VCaP (cell line): Measurements from ENCODE around the gene PLS3.
"Not testable (repeated sequence)": the region's sequence is repeated elsewhere in the genome, so short reads cannot be mapped to it uniquely, and the experiment has no call there.

ENCODE experiments used
- H3K27ac ChIP-seq: fragments of 450-650 bp; 2 replicates; pipeline ENCODE4 v1.5.1; 2017
- TF ChIP-seq, protein P1 (sequence below): fragments of 450-650 bp; conservative IDR thresholded peaks from 2 replicates; pipeline ENCODE4 v1.5.1; 2017; ENCODE audit warnings: mild to moderate bottlenecking, moderate library complexity

The PLS3 gene

DNA sequence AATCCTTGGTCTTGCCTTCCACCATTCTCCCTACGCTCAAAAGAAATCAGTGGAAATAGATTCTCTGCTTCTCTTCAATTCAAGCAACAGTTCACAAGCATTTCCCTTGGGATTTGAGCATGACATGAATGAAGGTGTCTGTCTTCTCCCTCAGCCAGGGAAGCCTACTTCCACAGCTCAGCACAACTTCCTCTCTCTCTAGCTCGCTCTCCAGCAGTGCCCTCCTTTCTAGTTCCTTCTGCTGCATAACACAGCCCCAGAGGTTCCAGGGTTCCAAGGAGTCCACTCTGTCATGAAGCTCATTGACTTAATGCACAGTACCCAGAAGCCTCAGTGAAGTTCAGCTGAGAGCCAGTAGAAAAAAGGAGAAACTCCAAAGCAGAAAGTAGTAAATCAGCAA is 81.3 kb downstream of the PLS3 start:
- no peak overlapping the region for H3K27ac ChIP-seq
- TF ChIP-seq, protein P1, sequence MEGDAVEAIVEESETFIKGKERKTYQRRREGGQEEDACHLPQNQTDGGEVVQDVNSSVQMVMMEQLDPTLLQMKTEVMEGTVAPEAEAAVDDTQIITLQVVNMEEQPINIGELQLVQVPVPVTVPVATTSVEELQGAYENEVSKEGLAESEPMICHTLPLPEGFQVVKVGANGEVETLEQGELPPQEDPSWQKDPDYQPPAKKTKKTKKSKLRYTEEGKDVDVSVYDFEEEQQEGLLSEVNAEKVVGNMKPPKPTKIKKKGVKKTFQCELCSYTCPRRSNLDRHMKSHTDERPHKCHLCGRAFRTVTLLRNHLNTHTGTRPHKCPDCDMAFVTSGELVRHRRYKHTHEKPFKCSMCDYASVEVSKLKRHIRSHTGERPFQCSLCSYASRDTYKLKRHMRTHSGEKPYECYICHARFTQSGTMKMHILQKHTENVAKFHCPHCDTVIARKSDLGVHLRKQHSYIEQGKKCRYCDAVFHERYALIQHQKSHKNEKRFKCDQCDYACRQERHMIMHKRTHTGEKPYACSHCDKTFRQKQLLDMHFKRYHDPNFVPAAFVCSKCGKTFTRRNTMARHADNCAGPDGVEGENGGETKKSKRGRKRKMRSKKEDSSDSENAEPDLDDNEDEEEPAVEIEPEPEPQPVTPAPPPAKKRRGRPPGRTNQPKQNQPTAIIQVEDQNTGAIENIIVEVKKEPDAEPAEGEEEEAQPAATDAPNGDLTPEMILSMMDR, result no peak

DNA sequence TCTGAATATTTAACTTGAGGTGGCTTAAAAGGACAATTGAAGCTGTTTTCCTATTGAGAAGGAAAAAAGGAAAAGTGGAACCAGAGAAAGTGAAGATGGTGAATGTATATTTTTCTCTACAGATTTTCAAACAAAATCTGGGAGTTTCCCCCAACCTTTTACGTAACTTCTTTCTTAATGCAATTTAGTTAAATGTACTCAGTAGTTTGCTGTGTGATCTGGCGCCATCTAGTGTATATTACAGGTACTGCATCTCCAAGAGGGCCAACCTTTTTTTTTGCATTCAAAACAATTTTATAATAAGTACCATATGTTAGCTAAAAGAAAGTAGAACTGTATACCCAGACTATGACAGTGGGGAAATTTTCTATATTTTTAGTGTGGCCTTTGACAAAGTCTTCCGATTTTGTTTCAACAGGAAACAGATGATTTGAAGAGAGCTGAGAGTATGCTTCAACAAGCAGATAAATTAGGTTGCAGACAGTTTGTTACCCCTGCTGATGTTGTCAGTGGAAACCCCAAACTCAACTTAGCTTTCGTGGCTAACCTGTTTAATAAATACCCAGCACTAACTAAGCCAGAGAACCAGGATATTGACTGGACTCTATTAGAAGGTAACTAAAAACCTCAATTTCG is 82.0 kb downstream of the PLS3 start:
- no peak overlapping the region for H3K27ac ChIP-seq
- TF ChIP-seq, protein P1, result peak; percentile 74

DNA sequence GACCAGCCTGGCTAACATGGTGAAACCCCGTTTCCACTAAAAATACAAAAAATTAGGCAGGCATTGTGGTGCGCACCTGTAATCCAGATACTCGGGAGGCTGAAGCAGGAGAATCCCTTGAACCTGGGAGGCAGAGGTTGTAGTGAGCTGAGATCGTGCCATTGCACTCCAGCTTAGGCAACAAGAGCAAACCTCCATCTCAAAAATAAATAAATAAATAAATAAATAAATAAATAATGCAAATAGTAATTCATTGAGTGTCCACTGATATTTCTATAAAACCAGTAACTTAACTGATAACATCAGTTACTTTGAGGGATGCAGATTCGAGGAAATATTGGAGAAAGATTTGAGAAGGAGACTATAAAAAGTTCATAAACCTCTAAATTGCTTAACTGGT is 83.4 kb downstream of the PLS3 start:
- not testable (repeated sequence) for H3K27ac ChIP-seq

DNA sequence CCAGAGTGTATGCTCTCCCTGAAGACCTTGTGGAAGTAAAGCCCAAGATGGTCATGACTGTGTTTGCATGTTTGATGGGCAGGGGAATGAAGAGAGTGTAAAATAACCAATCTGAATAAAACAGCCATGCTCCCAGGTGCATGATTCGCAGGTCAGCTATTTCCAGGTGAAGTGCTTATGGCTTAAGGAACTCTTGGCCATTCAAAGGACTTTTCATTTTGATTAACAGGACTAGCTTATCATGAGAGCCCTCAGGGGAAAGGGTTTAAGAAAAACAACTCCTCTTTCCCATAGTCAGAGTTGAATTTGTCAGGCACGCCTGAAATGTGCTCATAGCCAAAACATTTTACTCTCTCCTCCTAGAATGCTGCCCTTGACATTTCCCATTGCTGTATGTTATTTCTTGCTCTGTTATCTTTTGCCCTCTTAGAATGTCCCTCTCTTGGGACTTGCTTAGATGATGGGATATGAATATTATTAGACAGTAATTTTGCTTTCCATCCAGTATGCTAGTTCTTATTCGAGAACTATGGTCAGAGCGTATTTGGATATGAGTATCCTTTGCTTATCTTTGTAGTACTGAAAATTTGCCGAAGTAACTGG is 88.6 kb downstream of the PLS3 start:
- TF ChIP-seq, protein P1, result no peak
- H3K27ac ChIP-seq, result no peak overlapping the region

DNA sequence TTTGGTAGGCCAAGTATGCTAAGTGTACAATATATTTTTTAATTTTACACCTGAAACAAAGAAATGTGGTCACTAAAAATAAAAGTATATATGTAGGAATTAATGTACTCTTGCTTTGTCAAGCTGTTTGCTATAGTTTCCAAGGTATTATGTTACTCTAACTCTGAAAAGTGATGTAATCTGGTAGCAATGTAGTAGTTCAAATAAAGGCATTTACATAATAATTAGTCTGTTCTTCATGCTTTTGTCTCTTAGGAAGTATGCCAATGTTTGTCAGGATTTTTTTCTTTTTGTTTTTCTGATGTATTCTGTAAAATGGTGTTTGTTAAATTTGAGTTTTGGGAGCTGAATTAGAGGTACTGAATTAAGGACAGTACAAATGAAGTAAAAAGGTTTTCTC is 89.5 kb downstream of the PLS3 start:
- TF ChIP-seq, protein P1, result no peak
- no peak overlapping the region for H3K27ac ChIP-seq

DNA sequence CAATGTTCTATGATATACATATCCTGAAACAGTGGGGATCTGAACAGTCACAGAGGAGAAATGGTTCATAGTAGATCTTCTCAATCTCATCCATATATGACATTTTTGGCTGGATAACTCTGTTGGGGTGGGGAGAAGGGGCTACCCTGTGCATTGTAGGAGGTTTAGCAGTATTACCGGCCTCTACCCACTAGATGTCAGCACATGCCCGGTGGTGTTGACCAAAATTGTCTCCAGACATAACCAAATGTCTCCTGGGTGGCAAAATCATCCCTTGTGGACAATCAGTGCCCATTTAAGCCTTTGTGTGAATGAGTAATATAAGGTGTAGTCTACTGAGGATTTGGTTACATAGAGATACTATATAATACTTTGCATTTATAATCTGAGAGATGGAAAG is 89.9 kb downstream of the PLS3 start:
- H3K27ac ChIP-seq, result no peak overlapping the region
- TF ChIP-seq, protein P1, result peak; percentile 67

DNA sequence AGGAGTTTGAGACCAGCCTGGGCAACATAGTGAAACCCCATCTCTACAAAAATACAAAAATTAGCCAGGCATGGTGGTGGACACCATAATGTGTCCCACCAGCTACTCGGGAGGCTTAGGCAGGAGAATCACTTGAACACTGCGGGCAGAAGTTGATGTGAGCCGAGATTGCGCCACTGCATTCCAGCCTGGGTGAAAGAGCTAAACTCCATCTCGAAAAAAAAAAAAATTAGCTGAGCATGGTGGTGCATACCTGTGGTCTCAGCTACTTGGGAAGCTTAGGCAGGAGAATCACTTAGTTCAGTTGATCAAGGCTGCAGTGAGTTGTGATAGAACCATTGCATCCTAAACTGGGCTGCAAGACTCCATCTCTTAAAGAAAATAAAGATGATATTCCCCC is 91.2 kb downstream of the PLS3 start:
- TF ChIP-seq, protein P1, result no peak
- H3K27ac ChIP-seq, result no peak overlapping the region

DNA sequence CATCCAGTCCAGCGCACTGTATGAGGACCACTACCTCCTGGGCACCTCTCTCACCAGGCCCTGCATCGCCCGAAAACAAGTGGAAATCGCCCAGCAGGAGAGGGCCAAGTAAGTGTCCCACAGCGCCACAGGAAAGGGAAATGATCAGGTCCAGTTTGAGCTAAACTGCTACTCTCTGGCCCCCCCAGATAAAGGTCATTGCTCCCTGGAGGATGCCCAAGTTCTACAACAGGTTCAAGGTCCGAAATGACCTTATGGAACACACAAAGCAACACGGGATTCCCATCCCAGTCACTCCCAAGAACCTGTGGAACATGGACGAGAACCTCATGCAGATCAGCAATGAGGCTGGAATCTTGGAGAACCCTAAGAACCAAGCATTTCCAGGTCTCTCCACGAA is 104.1 kb downstream of the PLS3 start:
- H3K27ac ChIP-seq, result no peak overlapping the region
- TF ChIP-seq, protein P1, result no peak
